Kidney tubule cell (primary cell): ENCODE data around the gene MCTP1.
A peak's percentile ranks its signal among the peaks of the same experiment; 100 is the strongest.

ENCODE experiments used
- DNase-seq: peaks from one replicate; pipeline ENCODE4 v3.0.0-alpha.2; 2018; ENCODE audit warnings: low spot score

MCTP1 gene

DNA sequence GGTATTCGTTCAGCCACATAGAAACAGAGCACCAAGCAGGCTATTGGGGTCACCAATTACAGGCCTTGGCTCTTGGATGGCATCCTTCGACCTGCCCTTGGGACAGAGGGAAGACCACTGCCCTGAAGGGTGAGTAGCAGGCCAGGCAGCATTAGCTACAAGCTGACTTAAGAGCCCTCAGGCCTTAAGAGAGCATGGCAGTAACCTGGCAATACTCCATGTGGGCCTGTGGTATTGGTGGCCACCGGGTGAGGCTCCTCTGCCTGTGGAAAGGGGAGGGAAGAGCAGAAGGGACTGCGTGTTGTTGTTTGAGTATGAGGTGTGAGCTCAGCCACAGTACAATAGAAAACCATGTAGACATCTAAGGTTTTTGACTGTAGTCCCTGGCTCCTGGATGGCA, 170.6 kb downstream of the MCTP1 start:
- no peak for DNase-seq

DNA sequence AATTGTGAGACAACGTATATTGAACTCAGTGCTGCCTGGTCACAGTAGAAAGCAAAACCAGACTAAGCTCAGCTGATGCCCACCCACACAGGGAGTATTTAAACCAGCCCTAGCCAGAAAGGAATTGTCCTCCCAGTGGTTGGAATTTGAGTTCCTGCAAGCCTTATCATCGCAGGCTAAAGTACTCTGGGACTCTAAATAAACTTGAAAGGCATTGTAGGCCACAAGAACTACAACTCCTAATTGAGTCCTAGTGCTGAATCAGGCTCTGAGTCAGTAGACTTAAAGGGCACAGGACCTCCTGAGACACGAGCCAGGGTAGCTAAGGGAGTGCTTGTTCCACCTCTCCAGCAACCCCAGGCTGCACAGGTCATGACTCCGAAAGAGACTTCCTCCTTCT, 171.4 kb downstream of the MCTP1 start:
- DNase-seq, result peak; percentile 44

DNA sequence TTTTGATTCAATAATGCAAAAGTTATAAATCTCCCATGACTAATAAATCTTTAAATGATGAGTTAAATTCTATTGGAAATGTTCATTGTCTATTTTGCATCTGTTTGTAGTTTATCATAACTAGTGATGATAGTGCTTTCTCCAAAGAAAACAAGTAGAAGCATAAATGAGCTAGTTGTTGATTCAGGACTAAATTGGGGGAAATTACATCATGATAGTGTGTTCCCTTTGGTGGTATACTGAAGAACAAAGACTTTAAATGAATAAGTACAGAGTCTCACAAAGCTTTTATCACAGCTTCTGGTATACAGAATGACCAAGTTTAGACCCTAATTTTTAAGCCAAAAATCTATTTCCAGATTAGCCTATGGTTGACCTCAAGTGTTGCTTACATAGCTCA, 173.8 kb downstream of the MCTP1 start:
- DNase-seq, result no peak

DNA sequence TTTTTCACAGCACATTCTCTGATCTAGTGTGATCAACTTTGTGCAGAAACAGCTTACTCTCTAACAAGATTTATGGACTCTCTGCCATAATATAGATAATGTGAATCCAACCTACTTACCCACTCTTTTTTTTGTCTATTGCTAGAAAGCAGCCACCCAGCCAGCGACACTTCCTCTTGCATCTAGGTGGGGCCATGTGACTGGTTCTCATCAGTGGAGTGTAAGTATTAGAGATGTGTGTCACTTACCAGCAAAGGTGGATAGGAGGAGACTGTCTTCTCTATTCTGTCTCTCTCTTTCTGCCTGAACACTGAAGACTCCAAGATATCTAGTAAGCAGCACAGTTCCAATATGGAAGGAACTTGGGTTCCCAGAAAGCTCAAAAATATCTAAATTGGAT, 174.8 kb downstream of the MCTP1 start:
- no peak for DNase-seq

DNA sequence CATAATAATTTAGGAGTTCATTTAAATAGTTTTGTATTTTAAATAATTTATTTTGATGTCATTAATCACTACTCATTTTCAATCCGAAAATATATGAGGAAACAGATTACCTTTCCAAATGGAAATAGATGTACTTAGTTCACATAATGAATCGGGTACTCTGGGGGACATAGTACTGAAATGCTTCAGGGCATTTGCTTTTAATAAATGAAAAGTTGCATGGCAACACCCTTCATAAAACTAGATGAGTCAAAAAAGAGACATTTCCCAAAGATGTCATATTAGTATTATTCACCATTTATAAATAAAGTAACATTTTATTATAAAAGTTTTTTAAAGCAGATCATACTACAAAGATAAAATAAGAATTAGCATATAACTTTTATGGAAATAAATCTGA, 177.8 kb downstream of the MCTP1 start:
- DNase-seq, result no peak

DNA sequence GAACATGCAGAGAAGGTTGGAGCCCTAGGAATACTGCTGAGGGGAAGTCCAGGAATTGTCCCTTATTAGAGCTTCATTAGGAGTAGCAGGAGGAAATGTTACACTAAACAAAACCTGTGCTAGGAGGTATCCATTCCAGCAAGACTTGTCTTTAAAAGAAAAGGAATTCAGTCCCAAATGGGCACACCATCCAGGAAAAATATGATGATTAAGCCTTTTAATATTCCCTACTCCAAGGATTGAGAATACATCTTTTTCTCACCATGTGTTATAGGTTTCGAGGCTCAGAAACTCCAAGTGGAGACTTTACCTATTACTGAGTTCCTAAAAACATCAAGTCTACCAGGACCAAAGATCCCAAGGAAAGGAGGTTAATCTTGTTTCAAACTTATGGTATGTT, 179.3 kb downstream of the MCTP1 start:
- DNase-seq, result no peak

DNA sequence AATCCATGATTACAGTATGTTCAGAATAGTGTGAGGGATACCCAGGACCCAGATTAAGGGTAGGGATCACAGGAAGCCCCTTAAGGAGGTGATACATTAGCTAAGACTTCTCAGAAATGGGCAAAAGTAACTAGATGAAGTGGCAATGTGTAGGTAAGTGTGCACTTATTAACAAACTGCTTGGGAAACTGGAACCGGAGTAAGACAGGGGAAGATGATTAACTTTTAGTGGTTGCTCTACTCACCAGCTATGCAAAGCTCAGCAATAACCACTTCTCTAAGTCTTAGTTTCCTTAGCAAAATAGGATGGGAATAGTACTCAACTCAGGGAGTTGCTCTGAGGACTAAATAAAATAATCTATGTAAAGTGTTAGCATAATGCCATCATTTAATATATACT, 182.2 kb downstream of the MCTP1 start:
- DNase-seq, result peak; percentile 37

DNA sequence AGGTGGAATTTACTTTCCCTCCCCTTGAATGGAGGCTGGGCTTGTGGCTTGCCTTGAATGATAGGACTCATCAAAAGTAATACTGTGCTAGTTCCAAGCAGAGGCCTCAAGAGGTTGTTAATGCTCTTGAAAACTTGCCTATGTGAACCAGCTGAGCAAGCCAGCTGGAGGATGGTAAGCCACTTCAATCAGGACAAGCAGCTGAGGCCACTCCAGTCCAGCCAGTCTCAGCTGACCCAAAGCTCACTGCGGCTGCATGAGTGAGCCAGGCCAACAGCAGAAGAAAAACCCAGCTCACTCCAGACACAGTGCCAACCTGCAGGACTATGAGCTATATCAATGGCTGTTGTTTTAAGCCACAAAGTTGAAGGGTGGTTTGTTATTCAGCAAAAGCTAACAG, 182.8 kb downstream of the MCTP1 start:
- no peak for DNase-seq

DNA sequence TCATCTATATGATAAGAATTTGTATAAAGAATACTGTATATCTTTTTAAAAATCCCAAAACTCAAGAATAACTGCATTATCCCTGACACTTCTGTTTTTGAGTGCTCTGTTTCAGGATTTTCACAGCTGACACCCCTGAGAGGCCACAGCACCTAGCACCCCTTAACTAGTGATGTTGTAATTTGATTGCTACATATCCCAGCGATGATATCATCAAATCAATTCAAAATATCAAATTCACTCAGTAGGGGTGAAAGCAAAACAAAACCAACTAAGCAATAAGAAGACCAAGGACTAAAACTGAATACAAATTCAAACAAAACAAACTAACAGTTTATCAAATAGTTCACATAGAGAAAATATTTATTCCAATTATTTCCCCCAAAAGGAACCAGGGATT, 184.3 kb downstream of the MCTP1 start:
- DNase-seq, result no peak

DNA sequence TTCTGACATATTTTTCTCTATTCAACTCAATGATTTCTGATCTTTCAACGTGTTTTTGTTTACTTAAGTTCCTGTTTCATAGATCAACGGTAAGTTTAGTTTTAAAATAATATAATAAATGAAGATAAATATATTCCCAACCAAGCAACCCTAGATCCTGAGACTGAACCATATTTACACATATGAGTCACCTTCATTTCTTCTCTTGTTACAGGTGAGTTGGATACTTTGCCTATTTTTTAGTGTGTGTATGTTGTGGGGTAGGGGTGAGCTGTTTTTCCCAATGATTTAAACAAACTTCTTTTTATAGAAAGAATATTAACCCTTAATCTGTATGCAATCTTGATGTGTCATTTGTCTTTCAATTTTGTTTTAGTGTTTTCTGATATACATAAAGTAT, 186.9 kb downstream of the MCTP1 start:
- no peak for DNase-seq

DNA sequence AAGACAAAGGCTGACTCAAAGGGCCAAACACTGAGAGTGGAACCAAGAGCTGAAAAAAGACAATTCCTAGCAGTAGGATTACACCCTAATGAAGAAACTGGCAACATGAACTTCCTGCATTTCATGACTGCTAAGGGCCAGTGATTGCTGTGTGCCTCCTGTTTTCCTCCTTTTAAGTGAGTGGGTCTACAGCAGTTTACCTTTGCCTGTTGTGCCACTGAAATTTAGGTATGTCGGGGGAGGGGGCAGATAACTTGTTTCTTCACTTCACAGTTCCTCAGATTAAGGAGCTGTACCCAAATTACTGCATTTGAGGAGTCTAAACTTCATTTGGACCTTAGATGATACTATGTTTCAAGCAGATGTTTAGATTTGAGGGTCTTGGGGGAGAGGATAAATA, 191.7 kb downstream of the MCTP1 start:
- no peak for DNase-seq

DNA sequence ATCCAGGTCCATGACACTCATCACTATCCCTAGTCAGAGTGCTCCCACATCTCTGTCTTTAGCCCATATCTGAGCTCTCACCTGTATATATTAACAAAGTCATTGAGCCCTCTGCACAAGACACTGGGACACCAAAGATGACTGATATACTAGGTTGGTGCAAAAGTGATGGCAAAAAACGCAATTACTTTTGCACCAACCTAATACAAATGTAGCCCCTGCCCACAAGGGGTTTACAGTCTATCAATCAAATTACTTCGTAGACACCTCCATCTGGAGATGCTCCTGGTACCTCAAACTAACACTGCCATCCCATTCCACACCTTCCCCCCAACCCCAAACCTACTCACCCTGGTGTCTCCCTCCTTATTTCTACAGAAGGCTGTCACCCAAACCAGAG, 194.1 kb downstream of the MCTP1 start:
- DNase-seq, result no peak

DNA sequence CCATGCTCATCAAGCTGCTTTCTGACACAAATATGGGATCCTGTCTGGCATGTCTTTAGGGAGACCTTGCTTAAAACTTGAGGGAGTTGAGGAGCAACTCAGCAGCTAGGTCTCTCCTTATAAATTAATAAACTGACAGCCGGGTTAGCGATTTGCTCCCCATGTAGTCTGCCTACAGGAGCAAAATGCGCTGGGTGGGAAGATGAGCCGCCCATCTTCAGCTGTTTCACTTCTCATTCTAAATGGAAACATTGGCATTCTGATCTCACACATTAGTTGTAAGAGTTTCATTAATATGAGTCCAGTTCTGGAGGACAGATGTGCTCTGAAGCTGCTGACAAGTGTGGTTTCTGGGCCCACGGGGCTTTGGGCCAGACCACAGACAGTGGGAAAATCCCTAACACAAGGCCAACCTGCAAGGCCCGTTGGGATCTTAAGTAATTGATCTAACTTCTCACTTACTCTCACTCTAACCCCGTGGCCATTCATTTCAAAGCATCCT, 197.0 kb downstream of the MCTP1 start:
- DNase-seq, result no peak

DNA sequence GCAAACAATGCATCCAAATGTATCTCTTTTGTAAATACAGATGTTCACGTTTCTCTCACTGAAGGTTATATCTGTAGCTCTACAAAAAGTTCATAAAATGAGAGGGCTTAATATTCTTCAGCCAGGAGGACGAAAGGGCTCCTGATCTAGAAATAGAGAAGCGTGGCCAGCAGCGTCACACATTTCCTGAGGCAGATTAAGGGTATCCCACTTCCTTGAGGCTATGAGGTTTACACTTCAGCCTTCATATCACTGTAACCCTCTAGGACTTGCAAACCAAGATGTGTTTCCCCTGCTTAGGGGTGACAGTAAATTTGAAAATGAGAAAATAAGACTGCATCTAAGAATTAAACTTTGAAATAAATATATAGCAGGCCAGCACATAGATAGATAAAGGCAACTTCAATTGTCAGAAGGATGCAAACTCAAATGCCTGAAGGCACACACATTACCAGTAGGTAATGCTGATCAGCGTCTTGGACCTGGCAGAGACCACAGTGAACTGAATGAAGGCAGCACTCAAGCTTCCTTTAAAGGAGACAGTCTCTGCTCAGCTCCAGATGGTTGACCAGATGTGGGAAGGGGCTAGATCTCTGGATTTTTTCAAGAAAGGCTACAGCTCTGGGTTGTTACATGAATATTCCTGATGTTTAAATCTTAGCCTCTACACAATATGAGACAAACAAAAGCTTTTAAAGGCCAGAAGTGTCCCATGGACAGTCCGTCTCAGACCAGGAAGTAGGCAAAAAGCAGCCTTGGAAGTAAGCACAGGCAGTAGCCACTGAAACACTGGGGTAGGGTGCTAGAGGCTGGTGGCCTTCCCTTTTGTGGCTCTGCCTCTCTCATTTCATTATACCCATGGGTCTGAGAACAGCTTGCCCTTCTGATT, 197.7 kb downstream of the MCTP1 start:
- DNase-seq, result no peak

DNA sequence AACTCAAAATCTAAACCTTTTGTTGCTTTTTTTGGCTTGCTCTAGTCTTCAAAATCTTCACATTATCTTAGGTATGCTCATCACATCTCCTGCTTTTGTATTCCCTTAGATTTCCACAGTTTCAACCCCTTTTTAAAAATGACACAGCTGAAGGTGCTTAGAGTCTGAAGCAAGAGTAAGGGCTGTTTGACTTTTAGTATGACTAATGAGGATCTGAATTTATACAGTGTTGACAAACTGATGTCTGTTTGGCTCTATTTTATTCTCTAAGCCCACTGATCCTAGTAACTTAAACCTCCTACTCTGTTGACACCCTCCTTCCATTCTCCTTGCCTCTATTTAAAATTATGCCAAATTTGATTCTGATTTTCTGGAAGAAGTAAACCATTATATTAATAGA, 200.1 kb downstream of the MCTP1 start:
- no peak for DNase-seq

DNA sequence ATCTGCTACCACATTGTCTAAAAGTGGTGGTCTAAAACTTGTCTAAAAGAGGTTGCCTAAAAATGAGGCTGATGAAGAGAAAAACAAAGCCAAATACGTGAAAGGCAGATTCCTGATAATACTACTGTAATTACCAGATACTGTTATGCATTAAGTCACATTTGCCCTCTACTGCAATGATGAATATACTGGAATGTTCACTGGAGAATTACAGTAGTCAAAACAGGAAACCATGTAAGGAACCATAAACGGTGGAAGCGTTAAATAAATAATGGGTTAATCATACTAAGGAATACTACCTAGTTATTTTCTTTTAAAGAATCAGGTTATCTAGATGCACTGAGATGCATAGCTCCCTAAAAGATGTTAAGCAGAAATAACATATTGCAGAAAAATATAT, 201.3 kb downstream of the MCTP1 start:
- no peak for DNase-seq

DNA sequence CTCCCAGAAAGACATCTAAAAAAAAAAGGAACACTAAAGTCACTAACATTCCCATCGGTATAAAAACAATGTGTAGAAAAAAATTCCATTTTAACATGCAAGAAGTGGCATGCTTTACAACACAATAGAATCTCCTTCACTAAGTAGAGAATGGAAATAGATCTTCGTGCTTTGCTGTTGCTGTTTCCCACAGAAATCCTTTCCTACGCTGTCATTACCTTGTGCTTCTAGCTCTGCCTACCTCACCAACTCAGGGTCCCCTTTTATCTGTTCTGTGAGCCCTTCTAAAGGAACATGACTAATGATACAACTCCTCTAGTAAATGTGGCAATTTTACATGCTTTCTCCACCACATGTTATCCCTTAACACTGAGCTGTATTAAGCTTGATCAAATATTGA, 202.9 kb downstream of the MCTP1 start:
- peak; percentile 35 for DNase-seq

DNA sequence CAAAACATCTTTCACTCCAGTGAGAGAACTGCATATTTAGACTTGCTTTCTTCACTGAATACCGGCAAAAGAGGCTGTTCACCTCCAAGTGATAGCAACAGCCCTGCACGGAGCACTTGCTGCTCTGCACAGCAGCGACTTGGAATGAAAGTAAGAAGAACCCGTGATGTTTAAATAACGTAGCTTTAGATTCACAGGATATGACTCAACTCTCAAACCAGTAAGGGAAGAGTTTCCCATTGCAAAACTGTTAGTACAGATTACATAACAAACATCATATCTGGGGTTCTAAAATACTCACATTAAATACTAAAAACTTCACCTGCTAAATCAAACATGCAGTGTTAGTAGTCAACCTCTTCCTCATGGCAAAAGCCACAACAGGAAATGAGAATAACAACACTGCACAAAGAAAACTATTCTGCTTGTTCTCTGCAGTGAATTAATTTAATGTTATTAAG, 203.4 kb downstream of the MCTP1 start:
- DNase-seq, result peak; percentile 67

DNA sequence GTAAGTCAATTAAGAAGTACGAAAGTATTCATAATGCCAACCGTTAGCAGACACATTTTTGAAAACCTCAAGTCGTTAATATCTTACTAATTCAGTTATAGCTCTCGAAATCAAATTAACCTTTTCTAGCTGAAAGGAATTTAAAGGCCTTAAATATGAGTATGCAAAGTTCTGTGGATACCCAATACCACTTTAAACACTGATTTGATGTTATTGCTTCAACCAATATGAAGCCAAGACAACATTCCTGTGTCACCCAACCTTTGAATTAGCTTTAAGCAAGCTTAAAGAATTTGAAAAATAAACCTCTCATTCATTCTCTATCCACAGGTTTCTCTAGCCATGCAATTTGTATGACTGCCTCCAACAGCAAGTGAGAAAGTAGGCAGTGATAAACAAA, 204.5 kb downstream of the MCTP1 start:
- peak; percentile 64 for DNase-seq

DNA sequence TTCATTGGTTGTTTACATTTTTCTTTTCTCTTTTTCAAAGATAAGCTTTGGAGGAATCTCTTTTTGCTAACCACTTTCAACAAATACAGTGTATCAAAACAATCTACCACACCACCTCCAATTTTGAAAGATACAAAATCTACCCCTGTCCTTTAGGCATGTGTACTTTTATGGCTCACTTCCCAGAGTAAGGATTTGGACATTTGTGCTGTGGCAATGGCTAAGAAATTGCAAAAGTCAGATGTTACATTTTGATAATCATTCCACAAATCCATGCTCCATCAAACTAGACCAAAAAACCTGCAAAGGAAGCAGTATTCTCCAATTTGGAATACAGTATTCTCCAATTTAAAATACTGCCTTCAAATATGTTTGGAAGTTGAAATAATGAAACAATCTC, 204.9 kb downstream of the MCTP1 start:
- no peak for DNase-seq

DNA sequence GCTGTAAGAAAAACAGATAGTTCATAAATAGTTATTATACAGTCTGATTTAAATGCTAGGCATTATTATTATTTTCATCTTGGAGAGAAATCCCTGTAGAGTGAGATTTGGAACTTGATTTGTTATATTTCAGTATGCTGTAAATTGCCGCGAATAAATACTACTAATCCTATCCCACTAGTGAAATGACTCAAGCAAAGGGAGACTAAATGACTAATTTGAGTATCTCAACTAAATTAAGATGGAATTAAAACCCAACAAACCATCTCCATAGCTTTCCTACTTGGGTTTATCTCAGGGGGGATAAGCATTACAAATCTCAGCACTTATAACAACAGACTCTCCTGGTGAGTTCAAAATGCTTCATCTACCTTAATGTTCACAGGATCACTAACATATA, 206.0 kb downstream of the MCTP1 start:
- DNase-seq, result no peak

DNA sequence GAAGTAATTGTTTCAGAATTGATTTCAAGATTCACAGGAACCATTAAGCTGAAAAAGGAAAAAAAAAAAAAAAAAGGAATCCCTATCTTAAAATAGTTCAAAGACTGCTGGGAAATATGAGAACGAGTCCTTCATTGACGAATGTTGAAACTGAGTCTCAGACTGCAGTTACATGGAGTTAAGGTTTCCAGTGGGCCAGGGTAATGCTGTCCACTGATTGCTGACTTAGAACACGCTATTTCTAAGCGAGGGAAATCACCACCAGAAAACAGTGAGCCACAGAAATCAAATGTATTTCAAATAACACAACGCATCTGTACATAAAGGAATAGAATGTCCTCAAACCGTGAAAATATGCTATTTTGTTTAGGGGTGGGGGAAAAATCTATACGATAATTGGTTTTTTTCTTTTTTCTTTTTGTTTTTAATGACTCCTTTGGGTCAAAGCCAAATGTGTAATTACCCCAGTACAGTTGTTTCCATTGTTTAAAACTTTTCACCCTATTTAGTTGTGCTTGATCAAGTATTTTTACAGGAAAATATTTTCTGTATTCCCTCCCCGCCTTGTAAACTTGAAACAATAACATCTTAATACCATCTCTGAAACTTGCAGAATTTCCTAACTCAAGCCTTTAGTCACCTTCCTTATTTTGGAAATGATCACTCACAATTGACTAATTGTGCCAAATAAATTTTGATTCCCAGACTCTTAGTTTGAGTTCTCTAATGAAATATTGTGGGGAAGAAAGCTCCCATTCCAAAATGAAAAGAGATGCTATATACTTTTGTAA, 208.3 kb downstream of the MCTP1 start:
- no peak for DNase-seq

DNA sequence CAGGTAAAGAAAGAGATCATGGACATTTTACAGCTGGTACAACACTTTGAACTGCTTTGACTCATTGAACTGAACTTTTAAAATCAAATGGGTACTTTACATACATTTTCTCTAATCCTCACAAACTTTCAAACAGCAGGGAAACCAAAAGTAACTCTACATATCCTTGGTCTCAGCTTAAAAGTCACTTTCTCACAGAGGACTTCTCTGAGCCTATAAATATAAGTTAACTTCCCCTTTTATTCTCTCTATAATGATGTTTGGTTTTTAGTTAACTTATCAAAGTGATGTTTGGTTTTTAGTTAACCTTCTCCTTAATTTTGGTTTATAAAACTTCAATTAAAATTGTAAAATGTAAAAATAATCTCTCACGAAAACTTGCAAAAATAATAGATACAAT, 209.8 kb downstream of the MCTP1 start:
- no peak for DNase-seq
